IMR-90 (cell line): ENCODE results near the gene PLEKHA8. TPM values are rescaled to one million over a fixed set of nuclear protein-coding genes. Genes with fewer than 3 reads are reported as not detected.

Source experiments
- ATAC-seq: fragments of 200-7000 bp; cut with Tn5 transposase; 2 replicates; pipeline ENCODE4 v1.9.1; 2020; ENCODE audit warnings: low read depth, mild to moderate bottlenecking, moderate library complexity
- BruUV-seq: library from RNA; stranded (reverse); fragments of 400-500 nt; replicated peaks from 2 replicates; lab custom pipeline; 2021; lab: Mats Ljungman, UMichigan
- CTCF ChIA-PET: fragments of 300-600 bp; formaldehyde crosslinking; extraction: SDS; loops from one replicate; lab custom pipeline; 2021; ENCODE audit warnings: antibody characterized with exemption; lab: Yijun Ruan, JAX
- POLR2A ChIA-PET: fragments of 300-600 bp; sonication (Branson Sonifier 250); formaldehyde crosslinking; loops from one replicate; lab custom pipeline; 2022; ENCODE audit warnings: antibody characterized with exemption; ENCODE audit not compliant: unreplicated experiment; lab: Charles Lee
- DNase-seq: peaks from one replicate; pipeline ENCODE4 v3.0.0; 2013
- H2AFZ ChIP-seq: replicated peaks from 2 replicates; pipeline ENCODE3; 2013; ENCODE audit warnings: low read length, mild to moderate bottlenecking; ENCODE audit not compliant: poor library complexity
- H2AK5ac ChIP-seq: 2 replicates; pipeline ENCODE4 v1.6.1; 2013; ENCODE audit warnings: low read depth, low read length, inconsistent platforms
- H2AK9ac ChIP-seq: replicated peaks from 2 replicates; pipeline ENCODE3; 2013; ENCODE audit warnings: mild to moderate bottlenecking, low read depth, low read length, moderate library complexity; ENCODE audit not compliant: poor library complexity
- H2BK120ac ChIP-seq: 2 replicates; pipeline ENCODE4 v1.6.1; 2013; ENCODE audit warnings: low read depth, low read length, inconsistent platforms
- H2BK15ac ChIP-seq: 3 replicates; pipeline ENCODE4 v1.6.1; 2013; ENCODE audit warnings: low read depth, low read length, inconsistent platforms
- H2BK20ac ChIP-seq: 2 replicates; pipeline ENCODE4 v1.6.1; 2013; ENCODE audit warnings: low read depth, mild to moderate bottlenecking, inconsistent platforms, low read length, moderate library complexity
- H2BK5ac ChIP-seq: 2 replicates; pipeline ENCODE4 v1.6.1; 2013; ENCODE audit warnings: mild to moderate bottlenecking, low read depth, low read length, inconsistent platforms; ENCODE audit not compliant: poor library complexity, severe bottlenecking
- H3K14ac ChIP-seq: replicated peaks from 2 replicates; pipeline ENCODE4 v1.6.1; 2013; ENCODE audit warnings: low read depth, low read length, inconsistent platforms
- H3K18ac ChIP-seq: 2 replicates; pipeline ENCODE4 v1.6.1; 2013; ENCODE audit warnings: low read depth, low read length, control low read depth
- H3K23ac ChIP-seq: 2 replicates; pipeline ENCODE4 v1.6.1; 2013; ENCODE audit warnings: low read depth, low read length, inconsistent platforms
- H3K27ac ChIP-seq: 2 replicates; pipeline ENCODE4 v1.5.1; 2013; ENCODE audit warnings: mild to moderate bottlenecking, control low read depth, low read length; ENCODE audit not compliant: insufficient read depth
- H3K27me3 ChIP-seq: 2 replicates; pipeline ENCODE4 v1.6.1; 2013; ENCODE audit warnings: low read length; ENCODE audit not compliant: control insufficient read depth, insufficient read depth
- H3K36me3 ChIP-seq: 2 replicates; pipeline ENCODE4 v1.6.1; 2013; ENCODE audit warnings: low read length, mixed read lengths; ENCODE audit not compliant: control insufficient read depth, insufficient read depth
- H3K4ac ChIP-seq: 2 replicates; pipeline ENCODE4 v1.6.1; 2013; ENCODE audit warnings: low read depth, low read length, inconsistent platforms
- H3K4me1 ChIP-seq: 2 replicates; pipeline ENCODE4 v1.6.1; 2013; ENCODE audit warnings: low read length, mixed read lengths; ENCODE audit not compliant: control insufficient read depth, insufficient read depth
- H3K4me2 ChIP-seq: 2 replicates; pipeline ENCODE4 v1.6.1; 2013; ENCODE audit warnings: low read depth, mild to moderate bottlenecking, control low read depth, low read length, moderate library complexity
- H3K4me3 ChIP-seq: 2 replicates; pipeline ENCODE4 v1.5.1; 2013; ENCODE audit warnings: low read depth, mild to moderate bottlenecking, control low read depth, low read length, moderate library complexity; ENCODE audit not compliant: insufficient read depth
- H3K56ac ChIP-seq: 2 replicates; pipeline ENCODE4 v1.6.1; 2013; ENCODE audit warnings: low read length, inconsistent platforms; ENCODE audit not compliant: insufficient read depth; ENCODE audit errors: extremely low read depth
- H3K79me1 ChIP-seq, 2 experiments: 2 replicates each; pipeline ENCODE4 v1.6.1; 2013; ENCODE audit warnings: low read length in 2 of 2, inconsistent platforms in 1 of 2, low read depth in 1 of 2
- H3K9ac ChIP-seq: 2 replicates; pipeline ENCODE4 v1.6.1; 2013; ENCODE audit warnings: low read depth, low read length, control low read depth
- H3K9me1 ChIP-seq: 2 replicates; pipeline ENCODE4 v1.6.1; 2013; ENCODE audit warnings: low read length, inconsistent platforms; ENCODE audit not compliant: insufficient read depth
- H3K9me3 ChIP-seq: 2 replicates; pipeline ENCODE4 v1.6.1; 2013; ENCODE audit warnings: low read length; ENCODE audit not compliant: control insufficient read depth, insufficient read depth
- H4K20me1 ChIP-seq: 2 replicates; pipeline ENCODE4 v1.6.1; 2013; ENCODE audit warnings: low read length, inconsistent platforms; ENCODE audit not compliant: insufficient read depth
- H4K5ac ChIP-seq: 2 replicates; pipeline ENCODE4 v1.6.1; 2013; ENCODE audit warnings: mild to moderate bottlenecking, low read depth, low read length, control low read depth
- H4K8ac ChIP-seq, 2 experiments: 2 replicates each; pipeline ENCODE4 v1.6.1; 2013; ENCODE audit warnings: low read depth in 2 of 2, low read length in 2 of 2, control low read depth in 1 of 2, inconsistent platforms in 1 of 2
- H4K91ac ChIP-seq: 2 replicates; pipeline ENCODE4 v1.6.1; 2013; ENCODE audit warnings: low read depth, low read length, inconsistent platforms; ENCODE audit not compliant: insufficient read depth
- BHLHE40 ChIP-seq: fragments of 150-350 bp; IDR thresholded peaks from 2 replicates; pipeline ENCODE4 v1.6.1; 2016; ENCODE audit warnings: mild to moderate bottlenecking, low read depth, low read length
- CEBPB ChIP-seq: IDR thresholded peaks from 2 replicates; pipeline ENCODE4 v1.6.1; 2012; ENCODE audit warnings: low read depth, low read length, improper control_type of control experiment
- CHD1 ChIP-seq: IDR thresholded peaks from 2 replicates; pipeline ENCODE4 v1.6.1; 2012; ENCODE audit warnings: low read depth, low read length, improper control_type of control experiment
- FOS ChIP-seq: fragments of 150-350 bp; IDR thresholded peaks from 2 replicates; pipeline ENCODE4 v1.6.1; 2016; ENCODE audit warnings: low read depth, low read length
- MAFK ChIP-seq: IDR thresholded peaks from 2 replicates; pipeline ENCODE4 v1.6.1; 2012; ENCODE audit warnings: low read depth, low read length, improper control_type of control experiment
- MAZ ChIP-seq: IDR thresholded peaks from 2 replicates; pipeline ENCODE4 v1.6.1; 2012; ENCODE audit warnings: low read depth, mild to moderate bottlenecking, low read length, improper control_type of control experiment, moderate library complexity, borderline replicate concordance
- MXI1 ChIP-seq: IDR thresholded peaks from 2 replicates; pipeline ENCODE4 v1.6.1; 2012; ENCODE audit warnings: low read depth, mild to moderate bottlenecking, low read length, moderate library complexity, borderline replicate concordance
- NFE2L2 ChIP-seq: fragments of 150-350 bp; IDR thresholded peaks from 2 replicates; pipeline ENCODE4 v1.6.1; 2016; ENCODE audit warnings: low read depth, mild to moderate bottlenecking, low read length
- POLR2A ChIP-seq: IDR thresholded peaks from 2 replicates; pipeline ENCODE4 v1.6.1; 2012; ENCODE audit warnings: mild to moderate bottlenecking, low read depth, low read length
- RAD21 ChIP-seq: IDR thresholded peaks from 2 replicates; pipeline ENCODE4 v1.6.1; 2012; ENCODE audit warnings: low read length, improper control_type of control experiment
- RCOR1 ChIP-seq: IDR thresholded peaks from 2 replicates; pipeline ENCODE4 v1.6.1; 2012; ENCODE audit warnings: mild to moderate bottlenecking, low read length, improper control_type of control experiment; ENCODE audit not compliant: insufficient replicate concordance
- RFX5 ChIP-seq: IDR thresholded peaks from 2 replicates; pipeline ENCODE4 v1.8.0; 2012; ENCODE audit warnings: low read depth, mild to moderate bottlenecking, low read length, moderate library complexity
- SMC3 ChIP-seq: fragments of 150-350 bp; IDR thresholded peaks from 2 replicates; pipeline ENCODE4 v1.6.1; 2016; ENCODE audit warnings: low read depth, mild to moderate bottlenecking, antibody characterized with exemption, low read length, moderate library complexity
- WGBS, 2 experiments: methylation state at CpG; one replicate each; pipeline versions ENCODE4 v1.1.5 to v1.1.7; 2013; ENCODE audit warnings: missing lambda C conversion rate in 2 of 2; ENCODE audit not compliant: insufficient read length in 1 of 2; ENCODE audit errors: extremely low coverage in 2 of 2; 5-methylcytosine and 5-hydroxymethylcytosine counted together
- dilution Hi-C: fragments of 300-500 bp; cut with HindIII; formaldehyde crosslinking; loops from one replicate; pipeline ENCODE4 v1.14.3; 2018; ENCODE audit warnings: low sequenced_read_pairs; ENCODE audit not compliant: unreplicated experiment
- in situ Hi-C: fragments of 300-500 bp; cut with MboI; formaldehyde crosslinking; loops from 3 replicates; pipeline ENCODE4 v1.14.3; 2019; ENCODE audit warnings: low sequenced_read_pairs, inconsistent platforms, mixed read lengths
- intact Hi-C: fragments of 100-400 bp; cut with micrococcal nuclease; formaldehyde crosslinking; loops from 2 replicates; pipeline ENCODE4 v1.10.0; 2022
- polyA plus RNA-seq, 3 experiments: library from polyadenylated mRNA; depleted of rRNA; stranded (reverse); fragments of >200 nt; gene quantifications; 2 replicates each; pipeline ENCODE4 v1.2.3, GENCODE V29; 2012; ENCODE audit warnings: low replicate concordance in 1 of 3
- total RNA-seq: library from RNA; depleted of rRNA; stranded (reverse); fragments of >200 nt; gene quantifications from 2 replicates; pipeline ENCODE4 v1.2.3, GENCODE V29; 2012
- TF ChIP-seq, protein P1 (sequence below): conservative IDR thresholded peaks from 2 replicates; pipeline ENCODE4 v1.5.1; 2012; ENCODE audit warnings: mild to moderate bottlenecking, low read depth, low read length, improper control_type of control experiment
- TF ChIP-seq, protein P2 (sequence below): fragments of 150-350 bp; IDR thresholded peaks from 2 replicates; pipeline ENCODE4 v1.6.1; 2016; ENCODE audit warnings: low read depth, mild to moderate bottlenecking, low read length, moderate library complexity, borderline replicate concordance
- TF ChIP-seq, protein P3 (sequence below): fragments of 150-350 bp; IDR thresholded peaks from 2 replicates; pipeline ENCODE4 v1.6.1; 2017; ENCODE audit warnings: mild to moderate bottlenecking, antibody characterized with exemption, low read length, low read depth

The PLEKHA8 gene
- total and polyA plus RNA-seq, 2 of the 4 experiments (the other 2 are of a cell fraction), result 3.6 to 9.7 TPM

DNA sequence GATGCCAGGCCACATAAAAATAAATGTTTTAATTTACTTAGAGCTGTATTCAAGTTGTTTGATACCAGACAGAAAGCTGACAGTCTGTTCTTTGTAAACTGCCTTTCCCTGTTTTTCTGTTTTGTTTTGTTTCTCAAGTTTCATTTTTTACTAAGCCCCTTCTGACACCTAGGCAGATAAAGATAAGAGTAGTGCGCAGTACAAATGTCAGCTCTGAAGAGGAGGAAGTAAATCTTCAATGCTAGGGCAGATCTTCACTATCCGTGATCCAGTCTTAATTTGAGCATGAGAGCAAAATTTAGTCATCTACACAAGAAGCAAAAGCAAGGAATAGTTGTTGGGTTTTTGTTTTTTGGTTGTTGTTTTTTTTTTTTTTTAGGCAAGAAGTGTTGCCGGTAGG, 133.9 kb downstream of the PLEKHA8 start:
- BruUV-seq, result no TSS peak
- Histone ChIP-seq H2AFZ (no peak overlapping the region), H2BK15ac (no peak overlapping the region), H3K27ac (no peak overlapping the region), H3K4me2 (no peak overlapping the region), H3K9ac (no peak overlapping the region), H3K4me3 (no peak overlapping the region), H4K5ac (no peak overlapping the region), H3K23ac (no peak overlapping the region), H4K8ac (no peak overlapping the region), H3K4ac (no peak overlapping the region), H3K14ac (no peak overlapping the region), H2AK5ac (no peak overlapping the region), H3K79me1 (no peaks in the 10 kb centered on the region), H3K36me3 (no peaks in the 10 kb centered on the region), H3K9me3 (no peaks in the 10 kb centered on the region), H2BK20ac (no peak overlapping the region), H3K9me1 (0 out of 2 replicates have a peak, but pooled peaks cover 3% of the 10 kb centered on the region), H3K18ac (no peak overlapping the region), H3K56ac (no peak overlapping the region), H2AK9ac (no peak overlapping the region), H3K27me3 (no peaks in the 10 kb centered on the region), H2BK120ac (no peak overlapping the region), H4K91ac (no peak overlapping the region), H4K20me1 (no peaks in the 10 kb centered on the region), H3K4me1 (peaks cover 2% of the 10 kb centered on the region; the same call in 1 of the 2 replicates), H2BK5ac (no peak overlapping the region)
- no CpG with 5 or more reads among the region's 3 CpGs for WGBS, 2 experiments
- no peak for TF ChIP-seq FOS
- no peak for TF ChIP-seq MXI1
- no peak for TF ChIP-seq SMC3
- TF ChIP-seq RCOR1, result no peak
- TF ChIP-seq, protein P1, sequence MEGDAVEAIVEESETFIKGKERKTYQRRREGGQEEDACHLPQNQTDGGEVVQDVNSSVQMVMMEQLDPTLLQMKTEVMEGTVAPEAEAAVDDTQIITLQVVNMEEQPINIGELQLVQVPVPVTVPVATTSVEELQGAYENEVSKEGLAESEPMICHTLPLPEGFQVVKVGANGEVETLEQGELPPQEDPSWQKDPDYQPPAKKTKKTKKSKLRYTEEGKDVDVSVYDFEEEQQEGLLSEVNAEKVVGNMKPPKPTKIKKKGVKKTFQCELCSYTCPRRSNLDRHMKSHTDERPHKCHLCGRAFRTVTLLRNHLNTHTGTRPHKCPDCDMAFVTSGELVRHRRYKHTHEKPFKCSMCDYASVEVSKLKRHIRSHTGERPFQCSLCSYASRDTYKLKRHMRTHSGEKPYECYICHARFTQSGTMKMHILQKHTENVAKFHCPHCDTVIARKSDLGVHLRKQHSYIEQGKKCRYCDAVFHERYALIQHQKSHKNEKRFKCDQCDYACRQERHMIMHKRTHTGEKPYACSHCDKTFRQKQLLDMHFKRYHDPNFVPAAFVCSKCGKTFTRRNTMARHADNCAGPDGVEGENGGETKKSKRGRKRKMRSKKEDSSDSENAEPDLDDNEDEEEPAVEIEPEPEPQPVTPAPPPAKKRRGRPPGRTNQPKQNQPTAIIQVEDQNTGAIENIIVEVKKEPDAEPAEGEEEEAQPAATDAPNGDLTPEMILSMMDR, result no peak
- TF ChIP-seq CHD1, result no peak
- TF ChIP-seq, protein P2, sequence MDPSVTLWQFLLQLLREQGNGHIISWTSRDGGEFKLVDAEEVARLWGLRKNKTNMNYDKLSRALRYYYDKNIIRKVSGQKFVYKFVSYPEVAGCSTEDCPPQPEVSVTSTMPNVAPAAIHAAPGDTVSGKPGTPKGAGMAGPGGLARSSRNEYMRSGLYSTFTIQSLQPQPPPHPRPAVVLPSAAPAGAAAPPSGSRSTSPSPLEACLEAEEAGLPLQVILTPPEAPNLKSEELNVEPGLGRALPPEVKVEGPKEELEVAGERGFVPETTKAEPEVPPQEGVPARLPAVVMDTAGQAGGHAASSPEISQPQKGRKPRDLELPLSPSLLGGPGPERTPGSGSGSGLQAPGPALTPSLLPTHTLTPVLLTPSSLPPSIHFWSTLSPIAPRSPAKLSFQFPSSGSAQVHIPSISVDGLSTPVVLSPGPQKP, result no peak
- TF ChIP-seq, protein P3, sequence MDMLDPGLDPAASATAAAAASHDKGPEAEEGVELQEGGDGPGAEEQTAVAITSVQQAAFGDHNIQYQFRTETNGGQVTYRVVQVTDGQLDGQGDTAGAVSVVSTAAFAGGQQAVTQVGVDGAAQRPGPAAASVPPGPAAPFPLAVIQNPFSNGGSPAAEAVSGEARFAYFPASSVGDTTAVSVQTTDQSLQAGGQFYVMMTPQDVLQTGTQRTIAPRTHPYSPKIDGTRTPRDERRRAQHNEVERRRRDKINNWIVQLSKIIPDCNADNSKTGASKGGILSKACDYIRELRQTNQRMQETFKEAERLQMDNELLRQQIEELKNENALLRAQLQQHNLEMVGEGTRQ, result no peak
- no peak for TF ChIP-seq CEBPB
- TF ChIP-seq POLR2A, result no peak
- no peak for TF ChIP-seq RAD21
- TF ChIP-seq MAZ, result no peak
- TF ChIP-seq BHLHE40, result no peak
- TF ChIP-seq RFX5, result no peak
- TF ChIP-seq NFE2L2, result no peak
- no peak for TF ChIP-seq MAFK
- intact Hi-C loops (loop anchor here (5.0 kb wide), 1 partner anchor 315 kb away; the partner anchor contains the start of gene NOD1), in situ Hi-C loops (loop anchor here (10.0 kb wide), 2 partner anchors 113 to 403 kb away; no protein-coding TSS in a partner anchor), dilution Hi-C loops (no loop called here)
- no peak for DNase-seq
- POLR2A ChIA-PET, result no interaction called here
- no peak for ATAC-seq
- CTCF ChIA-PET, result interaction anchor here (1.0 to 1.4 kb wide), 2 partner anchors 8 to 15 kb away, joined by 3 to 5 read pairs; no protein-coding TSS in a partner anchor
